ENCODE results near the gene GPC6.

GPC6 gene

GRCh38 chr13:94417294-94417693 lies 1190.7 kb downstream of the GPC6 start:
- H3K9ac ChIP-seq (ENCODE audit: low read length), result no peak overlapping the region
- H3K9me3 ChIP-seq (ENCODE audit: control insufficient read depth, low read length), result peaks cover 7% of the 10 kb centered on the region
- H3K27me3 ChIP-seq (replicated peaks; ENCODE audit: control insufficient read depth, insufficient read depth, low read length), result no peaks in the 10 kb centered on the region
- no peaks in the 10 kb centered on the region for H3K36me3 ChIP-seq (ENCODE audit: control insufficient read depth, insufficient read depth, low read length, severe bottlenecking)
- H3K4me1 ChIP-seq (ENCODE audit: control insufficient read depth, insufficient read depth, low read length), result peaks cover 14% of the 10 kb centered on the region
- DNase-seq (ENCODE audit: low read depth), result no peak
- no peak overlapping the region for H3K4me3 ChIP-seq (ENCODE audit: low read length)

DNA sequence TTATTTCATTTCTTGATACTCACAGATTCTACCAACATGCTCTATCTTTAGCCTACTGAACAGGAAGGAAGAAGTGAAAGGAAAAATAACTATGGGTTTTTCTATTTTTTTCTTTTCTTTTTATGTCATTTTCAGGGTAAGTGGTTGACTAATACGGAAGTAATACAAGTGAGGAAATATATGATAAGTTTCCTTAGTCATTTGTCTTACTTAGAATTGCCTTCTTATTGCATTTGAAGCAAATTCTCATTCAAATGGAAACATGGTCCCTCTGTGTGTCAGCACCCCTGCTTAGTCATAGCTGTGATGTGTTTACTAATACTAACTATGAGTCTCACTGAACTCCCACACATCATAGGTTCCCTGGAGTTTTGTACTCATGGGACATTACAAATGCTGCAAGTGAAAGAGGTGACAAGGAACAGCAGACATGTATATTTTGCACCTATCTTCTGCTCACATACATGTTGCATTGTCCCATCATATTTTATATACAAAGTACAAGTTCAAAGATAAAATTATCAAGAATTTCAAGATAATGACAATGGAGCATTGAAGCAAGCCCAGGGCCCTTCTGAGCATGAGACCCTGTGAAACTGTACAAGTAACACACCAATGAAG lies 1192.8 kb downstream of the GPC6 start:
- Histone ChIP-seq H3K36me3 (ENCODE audit: control insufficient read depth, insufficient read depth, low read length, severe bottlenecking) (no peaks in the 10 kb centered on the region), H3K9me3 (ENCODE audit: control insufficient read depth, low read length) (peaks cover 7% of the 10 kb centered on the region), H3K4me1 (ENCODE audit: control insufficient read depth, insufficient read depth, low read length) (peaks cover 14% of the 10 kb centered on the region), H3K9ac (ENCODE audit: low read length) (no peak overlapping the region), H3K4me3 (ENCODE audit: low read length) (no peak overlapping the region), H3K27me3 (replicated peaks; ENCODE audit: control insufficient read depth, insufficient read depth, low read length) (no peaks in the 10 kb centered on the region)
- DNase-seq (ENCODE audit: low read depth), result no peak

DNA sequence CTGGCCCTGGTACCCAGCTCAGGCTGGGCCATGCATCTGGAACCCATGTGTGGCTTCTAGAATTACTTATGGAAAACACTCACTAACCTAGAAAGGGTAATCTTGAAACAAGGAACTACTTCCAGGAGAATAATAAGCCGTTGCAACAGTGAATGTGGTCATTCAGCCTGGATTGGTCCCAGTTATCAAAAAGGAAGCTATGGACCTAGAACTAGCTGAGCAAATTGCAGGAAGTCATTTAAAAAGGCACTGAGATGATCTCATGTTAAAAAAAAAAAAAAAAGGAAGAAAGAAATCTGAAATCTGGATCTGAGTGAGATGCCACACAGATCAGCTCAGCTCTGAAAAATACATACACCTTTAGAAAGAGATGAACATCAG lies 1193.3 kb downstream of the GPC6 start:
- Histone ChIP-seq H3K27me3 (replicated peaks; ENCODE audit: control insufficient read depth, insufficient read depth, low read length) (no peaks in the 10 kb centered on the region), H3K4me1 (ENCODE audit: control insufficient read depth, insufficient read depth, low read length) (peaks cover 10% of the 10 kb centered on the region), H3K4me3 (ENCODE audit: low read length) (no peak overlapping the region), H3K36me3 (ENCODE audit: control insufficient read depth, insufficient read depth, low read length, severe bottlenecking) (no peaks in the 10 kb centered on the region), H3K9me3 (ENCODE audit: control insufficient read depth, low read length) (peaks cover 7% of the 10 kb centered on the region), H3K9ac (ENCODE audit: low read length) (no peak overlapping the region)
- no peak for DNase-seq (ENCODE audit: low read depth)

DNA sequence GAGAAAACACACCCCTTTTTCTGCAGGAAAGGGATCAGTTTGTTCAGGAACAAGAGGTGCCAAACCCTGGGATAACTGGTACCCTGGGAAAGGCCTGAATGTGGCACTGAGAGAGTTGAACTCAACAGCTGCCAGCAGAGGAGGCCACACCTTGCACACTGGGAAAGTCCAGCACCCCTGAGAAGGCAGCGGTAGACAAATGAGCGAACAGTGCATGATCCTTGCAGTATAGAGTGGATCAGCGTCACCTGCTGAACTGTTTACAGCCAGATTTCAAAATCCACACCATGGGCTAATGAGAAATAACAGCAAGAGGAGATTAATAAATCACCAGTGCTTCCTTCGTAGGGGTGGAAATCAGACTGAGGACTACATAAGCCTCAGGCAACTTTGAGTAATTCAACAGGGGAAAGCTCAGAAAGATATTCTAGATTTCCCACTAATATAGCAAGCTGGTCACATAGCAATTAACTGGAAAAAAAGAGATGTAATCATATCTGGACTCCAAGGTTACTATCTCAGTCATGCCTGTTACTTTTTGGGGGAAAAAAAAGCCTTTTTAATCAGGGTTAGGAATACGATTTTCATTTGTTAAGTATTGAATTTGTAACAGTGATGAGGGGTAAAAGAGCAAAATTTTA lies 1200.8 kb downstream of the GPC6 start:
- H3K9me3 ChIP-seq (ENCODE audit: control insufficient read depth, low read length), result no peaks in the 10 kb centered on the region
- H3K4me1 ChIP-seq (ENCODE audit: control insufficient read depth, insufficient read depth, low read length), result peaks cover 6% of the 10 kb centered on the region
- H3K9ac ChIP-seq (ENCODE audit: low read length), result no peak overlapping the region
- no peak overlapping the region for H3K4me3 ChIP-seq (ENCODE audit: low read length)
- H3K36me3 ChIP-seq (ENCODE audit: control insufficient read depth, insufficient read depth, low read length, severe bottlenecking), result no peaks in the 10 kb centered on the region
- no peaks in the 10 kb centered on the region for H3K27me3 ChIP-seq (replicated peaks; ENCODE audit: control insufficient read depth, insufficient read depth, low read length)
- no peak for DNase-seq (ENCODE audit: low read depth)

DNA sequence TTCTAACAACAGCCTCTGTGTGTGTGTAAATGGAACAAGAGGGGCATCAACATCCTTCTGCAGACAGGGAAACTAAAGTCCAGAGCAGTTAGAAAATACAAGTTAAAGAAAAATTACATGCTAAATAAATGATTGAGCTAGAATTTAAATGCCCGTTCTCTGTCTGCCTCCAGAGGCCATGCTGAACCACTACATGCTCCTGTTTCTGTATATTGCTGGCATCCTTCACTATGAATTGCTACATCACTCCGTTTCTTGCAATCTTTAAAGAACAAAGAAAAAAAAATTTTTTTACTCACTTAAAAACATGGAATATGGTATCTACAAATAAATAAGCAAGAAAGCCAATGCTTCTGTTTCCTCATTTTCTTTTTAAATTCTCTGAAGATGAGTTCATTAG lies 1205.0 kb downstream of the GPC6 start:
- Histone ChIP-seq H3K4me1 (ENCODE audit: control insufficient read depth, insufficient read depth, low read length) (peaks cover 15% of the 10 kb centered on the region), H3K27me3 (replicated peaks; ENCODE audit: control insufficient read depth, insufficient read depth, low read length) (peaks cover 4% of the 10 kb centered on the region), H3K4me3 (ENCODE audit: low read length) (no peak overlapping the region), H3K9ac (ENCODE audit: low read length) (no peak overlapping the region), H3K36me3 (ENCODE audit: control insufficient read depth, insufficient read depth, low read length, severe bottlenecking) (no peaks in the 10 kb centered on the region), H3K9me3 (ENCODE audit: control insufficient read depth, low read length) (no peaks in the 10 kb centered on the region)
- no peak for DNase-seq (ENCODE audit: low read depth)

DNA sequence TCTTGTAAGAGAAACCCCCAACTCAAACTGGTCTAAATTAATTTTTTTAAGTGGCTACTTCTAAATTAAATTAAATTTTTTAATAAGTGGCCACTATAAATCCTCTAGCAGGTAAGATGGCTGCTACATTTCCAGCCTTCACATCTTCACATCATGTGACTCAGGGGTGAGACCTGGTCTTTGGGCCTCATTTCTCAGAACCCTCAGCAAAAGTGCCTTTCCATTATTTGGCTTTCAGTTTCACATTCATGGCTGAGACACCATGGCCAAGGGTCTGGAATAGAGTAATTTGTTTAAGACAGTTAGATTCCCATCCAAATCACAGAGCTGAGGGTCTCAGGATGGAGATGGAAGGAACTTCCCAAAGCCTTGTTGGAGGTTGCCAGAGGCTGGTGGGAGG lies 1205.4 kb downstream of the GPC6 start:
- Histone ChIP-seq H3K4me3 (ENCODE audit: low read length) (no peak overlapping the region), H3K9ac (ENCODE audit: low read length) (no peak overlapping the region), H3K27me3 (replicated peaks; ENCODE audit: control insufficient read depth, insufficient read depth, low read length) (peaks cover 4% of the 10 kb centered on the region), H3K9me3 (ENCODE audit: control insufficient read depth, low read length) (no peaks in the 10 kb centered on the region), H3K36me3 (ENCODE audit: control insufficient read depth, insufficient read depth, low read length, severe bottlenecking) (no peaks in the 10 kb centered on the region), H3K4me1 (ENCODE audit: control insufficient read depth, insufficient read depth, low read length) (peaks cover 15% of the 10 kb centered on the region)
- DNase-seq (ENCODE audit: low read depth), result no peak

DNA sequence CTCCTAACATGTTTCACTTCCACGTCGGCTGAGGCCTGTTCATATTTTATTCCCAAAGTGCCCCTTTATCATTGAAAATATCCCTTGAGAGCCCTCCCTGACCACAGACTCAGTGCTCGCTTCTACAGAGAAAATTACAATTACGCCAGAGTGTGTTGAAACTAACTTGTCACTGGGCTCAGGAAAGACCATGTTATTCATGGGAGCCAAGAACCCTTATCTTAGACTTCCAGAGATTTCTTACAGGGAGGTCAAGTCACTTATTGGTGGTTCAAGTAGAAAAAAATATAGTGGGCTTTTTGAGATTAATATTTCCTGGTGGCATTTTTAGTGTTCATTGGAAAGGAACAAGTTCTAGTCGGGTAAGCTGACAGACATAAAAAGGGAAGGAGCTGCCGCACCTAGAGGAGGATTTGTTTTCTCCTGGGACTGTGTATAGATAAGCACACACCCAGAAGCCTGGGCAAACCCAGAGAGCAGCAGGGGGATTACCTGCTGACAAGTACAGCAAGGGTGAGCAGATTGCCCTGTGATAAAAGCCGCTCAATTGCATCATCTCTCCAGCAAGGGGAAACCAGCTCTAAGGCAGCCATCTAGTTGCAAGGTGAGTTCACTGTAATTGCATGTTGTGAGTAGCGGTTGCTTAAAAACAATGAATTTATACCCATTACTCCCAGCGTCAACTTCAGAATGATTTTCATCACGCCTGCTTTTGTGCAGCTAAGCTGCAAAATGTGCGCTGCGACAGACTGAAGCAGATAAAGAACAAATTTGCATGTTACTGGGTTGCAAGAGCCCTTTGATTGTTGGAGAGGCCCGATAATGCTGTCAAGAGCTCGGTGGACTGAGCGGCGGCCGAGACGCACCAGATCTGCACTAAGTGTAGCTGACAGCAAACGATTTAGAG lies 1206.7 kb downstream of the GPC6 start:
- no peaks in the 10 kb centered on the region for H3K9me3 ChIP-seq (ENCODE audit: control insufficient read depth, low read length)
- DNase-seq (ENCODE audit: low read depth), result no peak
- no peaks in the 10 kb centered on the region for H3K36me3 ChIP-seq (ENCODE audit: control insufficient read depth, insufficient read depth, low read length, severe bottlenecking)
- H3K27me3 ChIP-seq (replicated peaks; ENCODE audit: control insufficient read depth, insufficient read depth, low read length), result peaks cover 4% of the 10 kb centered on the region
- no peak overlapping the region for H3K4me3 ChIP-seq (ENCODE audit: low read length)
- peaks cover 15% of the 10 kb centered on the region for H3K4me1 ChIP-seq (ENCODE audit: control insufficient read depth, insufficient read depth, low read length)
- H3K9ac ChIP-seq (ENCODE audit: low read length), result no peak overlapping the region

- Histone ChIP-seq H3K9ac (ENCODE audit: low read length) (no peak overlapping the region), H3K4me3 (ENCODE audit: low read length) (no peak overlapping the region), H3K4me1 (ENCODE audit: control insufficient read depth, insufficient read depth, low read length) (peaks cover 15% of the 10 kb centered on the region), H3K27me3 (replicated peaks; ENCODE audit: control insufficient read depth, insufficient read depth, low read length) (peaks cover 12% of the 10 kb centered on the region), H3K9me3 (ENCODE audit: control insufficient read depth, low read length) (no peaks in the 10 kb centered on the region), H3K36me3 (ENCODE audit: control insufficient read depth, insufficient read depth, low read length, severe bottlenecking) (no peaks in the 10 kb centered on the region)
- DNase-seq (ENCODE audit: low read depth), result peak; percentile 85
These were observed 1209.1 kb downstream of the GPC6 start for GRCh38 chr13:94435604-94436226.

DNA sequence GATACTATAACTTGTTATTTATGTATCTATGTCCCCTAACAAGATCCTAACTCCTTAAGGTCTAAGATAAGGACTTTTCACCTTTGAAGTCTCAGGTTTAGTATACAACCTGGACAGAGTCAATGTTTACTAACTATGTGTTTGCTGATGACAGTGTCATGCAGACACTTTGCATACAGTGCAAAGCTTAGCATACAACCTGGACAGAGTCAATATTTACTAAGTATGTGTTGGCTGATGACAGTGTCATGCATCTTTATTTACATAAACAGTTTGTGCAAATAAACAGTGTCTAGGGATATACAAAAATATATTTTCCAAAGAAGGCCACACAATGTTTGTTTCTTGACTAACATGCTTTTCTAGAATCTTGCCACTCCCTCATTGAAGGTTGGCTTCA lies 1218.2 kb downstream of the GPC6 start:
- Histone ChIP-seq H3K36me3 (ENCODE audit: control insufficient read depth, insufficient read depth, low read length, severe bottlenecking) (no peaks in the 10 kb centered on the region), H3K4me3 (ENCODE audit: low read length) (no peak overlapping the region), H3K9me3 (ENCODE audit: control insufficient read depth, low read length) (peaks cover under 1% of the 10 kb centered on the region), H3K4me1 (ENCODE audit: control insufficient read depth, insufficient read depth, low read length) (no peaks in the 10 kb centered on the region), H3K27me3 (replicated peaks; ENCODE audit: control insufficient read depth, insufficient read depth, low read length) (peaks cover 3% of the 10 kb centered on the region), H3K9ac (ENCODE audit: low read length) (no peak overlapping the region)
- no peak for DNase-seq (ENCODE audit: low read depth)

DNA sequence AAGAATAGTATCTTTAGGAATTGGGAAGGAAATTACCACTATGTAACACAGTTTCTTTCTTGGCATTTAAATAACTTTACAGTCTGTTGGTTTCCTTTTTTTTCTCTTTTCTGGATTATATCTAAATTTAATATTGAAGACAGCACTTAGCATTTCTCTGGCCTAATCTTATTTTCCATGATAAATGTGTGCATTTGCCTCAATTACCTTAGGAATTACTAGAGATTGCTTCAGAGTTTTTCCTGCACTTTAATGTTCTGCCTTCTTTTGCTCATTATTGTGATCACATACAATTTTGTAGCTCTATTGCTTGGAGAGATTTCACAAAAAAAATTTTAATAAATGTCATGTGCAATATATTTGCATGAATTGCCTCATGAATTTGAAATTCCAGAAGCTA lies 1227.7 kb downstream of the GPC6 start:
- DNase-seq (ENCODE audit: low read depth), result no peak
- H3K27me3 ChIP-seq (replicated peaks; ENCODE audit: control insufficient read depth, insufficient read depth, low read length), result peaks cover 4% of the 10 kb centered on the region
- H3K4me1 ChIP-seq (ENCODE audit: control insufficient read depth, insufficient read depth, low read length), result no peaks in the 10 kb centered on the region
- peaks cover 3% of the 10 kb centered on the region for H3K9me3 ChIP-seq (ENCODE audit: control insufficient read depth, low read length)
- H3K9ac ChIP-seq (ENCODE audit: low read length), result no peak overlapping the region
- no peaks in the 10 kb centered on the region for H3K36me3 ChIP-seq (ENCODE audit: control insufficient read depth, insufficient read depth, low read length, severe bottlenecking)
- no peak overlapping the region for H3K4me3 ChIP-seq (ENCODE audit: low read length)

GRCh38 chr13:94454906-94455305 lies 1228.3 kb downstream of the GPC6 start:
- H3K36me3 ChIP-seq (ENCODE audit: control insufficient read depth, insufficient read depth, low read length, severe bottlenecking), result no peaks in the 10 kb centered on the region
- no peak overlapping the region for H3K9ac ChIP-seq (ENCODE audit: low read length)
- DNase-seq (ENCODE audit: low read depth), result no peak
- H3K27me3 ChIP-seq (replicated peaks; ENCODE audit: control insufficient read depth, insufficient read depth, low read length), result peaks cover 4% of the 10 kb centered on the region
- no peak overlapping the region for H3K4me3 ChIP-seq (ENCODE audit: low read length)
- no peaks in the 10 kb centered on the region for H3K4me1 ChIP-seq (ENCODE audit: control insufficient read depth, insufficient read depth, low read length)
- peaks cover 1% of the 10 kb centered on the region for H3K9me3 ChIP-seq (ENCODE audit: control insufficient read depth, low read length)

Data from adipocyte (in vitro differentiated cells).